ENCODE data around the gene PRSS53.

The PRSS53 gene

GRCh38 chr16:31093132-31093703 is 4.5 kb upstream of the PRSS53 start:
- DNase-seq = no peak

DNA sequence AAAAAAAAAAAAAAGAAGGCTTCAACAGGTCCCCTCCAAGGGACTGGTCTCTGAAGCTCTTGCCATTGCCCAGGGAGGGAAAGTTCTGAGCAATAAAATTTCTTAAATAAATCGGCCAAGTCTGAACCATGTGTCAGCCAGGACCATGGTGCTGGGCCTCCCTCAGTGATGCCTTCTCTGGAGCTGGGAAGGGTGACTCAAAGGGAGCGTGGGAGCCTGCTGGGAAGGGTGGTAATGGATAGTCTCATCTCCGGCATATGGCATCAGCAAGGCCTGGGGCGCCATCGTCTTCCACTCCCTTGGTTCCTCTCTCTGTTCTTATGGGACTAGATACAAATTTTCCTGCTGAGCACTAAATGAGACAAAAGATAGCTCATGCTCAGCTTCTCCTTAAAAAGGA is 3.6 kb upstream of the PRSS53 start:
- DNase-seq = no peak

DNA sequence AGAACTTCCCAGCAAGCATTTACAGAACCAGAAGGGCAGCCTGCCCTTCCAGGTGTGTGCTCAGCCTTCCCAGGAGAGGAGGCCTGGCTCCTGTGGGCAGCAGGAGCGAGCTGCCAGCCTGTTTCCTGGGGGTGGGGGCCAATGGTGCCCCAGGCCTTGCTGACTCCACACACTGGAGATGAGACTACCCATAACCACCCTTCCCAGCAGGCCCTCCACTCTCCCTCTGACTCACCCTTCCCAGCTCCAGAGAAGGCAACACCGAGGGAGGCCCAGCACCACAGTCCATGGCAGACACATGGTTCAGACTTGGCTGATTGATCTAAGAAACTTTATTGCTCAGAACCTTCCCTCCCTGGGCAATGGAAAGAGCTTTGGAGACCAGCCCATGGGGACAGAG is 1.8 kb upstream of the PRSS53 start:
- no peak for DNase-seq

DNA sequence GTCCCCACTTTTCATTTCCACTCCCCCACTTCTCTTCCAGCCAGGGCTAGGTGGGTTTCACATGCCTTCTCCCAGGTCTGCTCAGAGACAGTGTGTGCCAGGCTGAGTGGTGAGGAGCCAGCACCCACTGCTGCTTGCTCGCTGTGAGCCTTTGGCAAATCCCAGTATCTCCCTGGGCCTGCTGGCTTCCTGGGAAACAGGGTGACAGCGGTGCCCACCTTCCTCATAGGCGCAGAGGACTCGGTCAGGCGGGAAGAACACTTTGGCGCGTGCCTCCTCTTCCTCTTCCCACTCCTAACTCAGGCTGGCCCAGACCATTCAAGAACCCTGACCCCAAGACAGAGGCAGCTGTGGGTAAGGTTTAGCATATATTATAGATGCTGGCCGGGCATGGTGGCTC is 456 bp upstream of the PRSS53 start:
- DNase-seq = no peak

GRCh38 chr16:31087971-31088370 is 772 bp downstream of the PRSS53 start:
- no peak for DNase-seq

DNA sequence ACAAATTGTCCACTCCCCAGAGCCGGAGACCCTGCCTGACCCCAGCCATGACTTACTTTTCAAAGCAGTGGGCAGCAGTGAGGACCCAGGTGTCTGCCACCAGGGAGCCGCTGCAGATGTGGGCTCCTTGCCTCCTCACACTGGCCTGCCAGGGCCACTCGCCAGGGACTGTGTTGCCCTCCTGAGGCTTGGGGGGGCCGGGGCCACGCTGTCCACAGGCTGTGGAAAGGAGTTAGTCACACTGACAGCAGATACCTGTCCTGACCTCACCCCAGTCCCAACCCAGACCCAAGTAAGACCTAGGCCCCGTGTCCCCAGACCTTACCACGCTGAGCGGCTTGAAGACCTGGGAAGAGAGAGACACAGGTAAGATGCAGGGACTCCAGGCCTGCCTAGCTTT is 1.3 kb downstream of the PRSS53 start:
- DNase-seq = no peak

DNA sequence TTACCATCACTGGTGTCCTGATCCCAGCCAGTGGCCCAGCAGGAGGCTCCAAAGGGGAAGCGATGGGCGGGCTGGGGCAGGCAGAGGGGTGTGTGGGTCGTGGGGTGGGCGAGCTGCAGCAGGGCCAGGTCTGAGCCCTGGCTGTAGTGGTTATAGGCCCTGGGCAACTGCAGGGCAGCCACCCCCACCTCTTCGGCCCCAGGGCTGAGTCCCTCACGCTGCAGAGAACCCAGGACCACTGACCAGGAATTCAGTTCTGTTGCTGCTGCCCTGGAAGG is 2.2 kb downstream of the PRSS53 start:
- no peak for DNase-seq

GRCh38 chr16:31085873-31086628 is 2.7 kb downstream of the PRSS53 start:
- no peak for DNase-seq

DNA sequence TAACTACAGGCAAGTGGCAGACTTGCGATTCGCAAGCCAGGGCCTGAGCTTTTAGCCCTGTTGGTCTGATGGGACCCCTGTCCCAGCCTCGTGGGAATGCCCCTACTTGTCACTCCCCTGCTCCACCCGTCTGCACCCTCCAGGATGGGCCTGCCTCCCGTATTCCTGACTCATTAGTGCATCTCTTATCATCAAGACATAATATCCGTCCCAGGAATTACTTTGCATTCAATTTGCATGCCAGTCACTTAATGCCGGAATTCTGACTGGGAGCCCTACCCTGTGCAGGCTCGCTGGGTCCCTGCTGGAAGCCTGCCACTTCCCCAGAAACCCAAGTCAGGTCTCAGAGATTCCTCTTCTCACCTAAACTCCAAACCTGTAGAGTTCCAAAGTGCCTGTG is 3.3 kb downstream of the PRSS53 start:
- DNase-seq = no peak

GRCh38 chr16:31084584-31085302 is 4.0 kb downstream of the PRSS53 start:
- DNase-seq = no peak

GRCh38 chr16:31083981-31084380 is 4.8 kb downstream of the PRSS53 start:
- DNase-seq = no peak

DNA sequence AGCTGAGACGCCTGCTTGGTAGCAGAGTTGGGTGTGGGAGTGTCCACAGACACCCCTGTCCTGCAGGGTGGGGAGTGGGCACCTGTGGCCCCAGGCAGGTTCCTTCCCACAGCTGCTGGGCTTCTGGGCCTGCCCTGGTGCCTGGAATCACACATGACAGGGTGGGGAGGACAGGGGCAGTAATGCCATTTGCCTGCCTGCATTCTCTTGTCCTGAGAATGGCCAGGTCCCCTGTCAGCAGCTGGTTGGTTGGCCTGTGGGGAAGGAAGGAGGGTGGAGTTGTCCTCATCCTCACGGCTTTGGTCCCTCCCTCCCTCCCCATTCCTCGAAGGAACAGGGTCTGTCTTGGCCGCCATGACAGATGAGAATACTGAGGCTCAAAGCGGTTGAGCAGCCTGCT is 5.2 kb downstream of the PRSS53 start:
- DNase-seq = no peak

GRCh38 chr16:31083081-31083480 is 5.7 kb downstream of the PRSS53 start:
- DNase-seq = no peak

GRCh38 chr16:31082368-31083045 is 6.2 kb downstream of the PRSS53 start:
- DNase-seq = no peak

- no peak for DNase-seq
These were observed 7.1 kb downstream of the PRSS53 start for GRCh38 chr16:31081428-31082351.

DNA sequence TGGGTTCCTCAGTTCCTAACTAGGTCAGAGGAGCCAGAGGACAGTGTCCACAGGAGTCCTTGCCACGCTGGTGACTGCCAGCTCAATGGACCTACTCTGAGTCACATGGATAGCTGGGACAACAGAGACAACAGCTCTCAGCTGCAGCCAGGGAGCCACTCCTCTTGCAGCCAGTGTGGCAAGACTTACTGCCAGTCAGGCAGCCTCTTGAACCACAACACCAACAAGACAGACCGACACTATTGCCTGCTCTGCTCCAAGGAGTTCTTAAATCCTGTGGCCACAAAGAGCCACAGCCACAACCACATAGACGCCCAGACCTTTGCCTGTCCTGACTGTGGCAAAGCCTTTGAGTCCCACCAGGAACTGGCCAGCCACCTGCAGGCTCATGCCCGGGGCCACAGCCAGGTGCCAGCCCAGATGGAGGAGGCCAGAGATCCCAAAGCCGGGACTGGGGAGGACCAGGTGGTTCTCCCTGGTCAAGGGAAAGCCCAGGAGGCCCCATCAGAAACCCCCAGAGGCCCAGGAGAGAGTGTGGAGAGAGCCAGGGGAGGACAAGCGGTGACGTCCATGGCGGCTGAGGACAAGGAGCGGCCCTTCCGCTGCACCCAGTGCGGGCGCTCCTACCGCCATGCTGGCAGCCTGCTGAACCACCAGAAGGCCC is 7.9 kb downstream of the PRSS53 start:
- no peak for DNase-seq

GRCh38 chr16:31080035-31080629 is 8.6 kb downstream of the PRSS53 start:
- DNase-seq = no peak

DNA sequence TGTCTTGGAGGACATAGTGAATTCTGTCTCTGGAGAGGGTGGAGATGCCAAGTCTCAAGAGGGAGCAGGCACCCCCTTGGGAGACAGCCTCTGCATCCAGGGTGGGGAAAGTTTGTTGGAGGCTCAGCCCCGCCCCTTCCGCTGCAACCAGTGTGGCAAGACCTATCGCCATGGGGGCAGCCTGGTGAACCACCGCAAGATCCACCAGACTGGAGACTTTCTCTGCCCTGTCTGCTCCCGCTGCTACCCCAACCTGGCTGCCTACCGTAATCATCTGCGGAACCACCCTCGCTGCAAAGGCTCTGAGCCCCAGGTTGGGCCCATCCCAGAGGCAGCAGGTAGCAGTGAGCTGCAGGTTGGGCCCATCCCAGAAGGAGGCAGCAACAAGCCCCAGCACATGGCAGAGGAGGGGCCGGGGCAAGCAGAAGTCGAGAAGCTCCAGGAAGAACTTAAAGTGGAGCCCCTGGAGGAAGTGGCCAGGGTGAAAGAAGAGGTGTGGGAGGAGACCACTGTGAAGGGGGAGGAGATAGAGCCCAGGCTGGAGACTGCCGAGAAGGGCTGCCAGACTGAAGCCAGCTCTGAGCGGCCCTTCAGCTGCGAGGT is 9.3 kb downstream of the PRSS53 start:
- DNase-seq = no peak

- no peak for DNase-seq
These were observed 10.0 kb downstream of the PRSS53 start for GRCh38 chr16:31078597-31079341.

- no peak for DNase-seq
These were observed 10.9 kb downstream of the PRSS53 start for GRCh38 chr16:31077592-31078396.

Measured in NCI-H1417 treated with DMSO at 0.1 percent for 48 hours (cell line).